Measurements from ENCODE around the gene KCNH1.

- TF ChIP-seq POLR2A (IDR thresholded peaks at IDR 0.05) (no peak), CTCF (IDR thresholded peaks at IDR 0.05 in 4 of 5, conservative IDR thresholded peaks at IDR 0.05 in 1 of 5) (no peak)
Measured at GRCh38 chr1:210731193-210731592, 402.8 kb downstream of the KCNH1 start.
